Measurements from ENCODE around the gene MVB12B. TPM values are rescaled to one million over a fixed set of nuclear protein-coding genes. Genes with fewer than 3 reads are reported as not detected.

Gene MVB12B, protein sequence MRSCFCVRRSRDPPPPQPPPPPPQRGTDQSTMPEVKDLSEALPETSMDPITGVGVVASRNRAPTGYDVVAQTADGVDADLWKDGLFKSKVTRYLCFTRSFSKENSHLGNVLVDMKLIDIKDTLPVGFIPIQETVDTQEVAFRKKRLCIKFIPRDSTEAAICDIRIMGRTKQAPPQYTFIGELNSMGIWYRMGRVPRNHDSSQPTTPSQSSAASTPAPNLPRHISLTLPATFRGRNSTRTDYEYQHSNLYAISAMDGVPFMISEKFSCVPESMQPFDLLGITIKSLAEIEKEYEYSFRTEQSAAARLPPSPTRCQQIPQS
- 4.3 and 5.2 TPM in 2 replicates for total RNA-seq

DNA sequence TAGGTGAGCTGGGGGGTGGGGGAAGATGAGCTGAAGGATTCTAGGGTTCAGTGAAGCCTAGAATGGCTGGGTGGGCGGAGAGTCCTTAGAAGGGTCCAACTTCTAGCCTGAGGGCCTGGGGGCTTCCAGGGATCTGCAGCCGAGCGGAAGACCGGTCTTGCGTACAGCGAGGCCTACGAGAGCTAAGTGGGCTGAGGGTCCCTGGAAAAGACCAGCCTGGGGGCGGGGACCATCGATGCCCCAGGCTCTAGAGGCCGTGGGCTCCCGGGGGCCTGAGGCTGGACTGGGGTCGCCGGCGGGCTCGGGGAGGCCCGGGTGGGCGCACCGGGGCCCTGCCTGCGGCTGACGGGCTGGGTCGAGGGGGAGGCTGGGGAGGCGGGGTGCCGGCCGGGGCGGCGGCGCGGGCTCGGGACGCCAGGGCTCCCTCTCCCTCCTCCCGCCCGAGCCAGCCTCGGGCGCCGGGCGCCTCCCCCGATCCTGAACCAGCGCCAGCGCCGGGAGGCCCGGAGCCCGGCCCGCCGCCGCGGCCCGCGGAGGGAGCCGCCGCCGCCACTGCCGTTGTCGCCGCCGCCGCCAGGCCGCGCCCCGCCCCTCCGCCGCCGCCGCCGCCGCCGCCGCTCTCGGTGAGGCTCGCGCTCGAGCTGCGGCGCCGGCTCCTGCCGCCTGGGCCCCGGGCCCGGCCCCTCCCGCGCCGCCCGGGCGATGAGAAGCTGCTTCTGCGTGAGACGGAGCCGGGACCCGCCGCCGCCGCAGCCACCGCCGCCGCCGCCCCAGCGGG lies at the start of gene MVB12B:
TSS of gene MVB12B (plus strand) at position 602 of the 778 bp plus-strand sequence. CDS start at position 703, 101 bp downstream.

